Parathyroid adenoma (tissue), 2 donors: ENCODE measurements around the gene CADM2.

Experiments
- H2AFZ ChIP-seq: fragments of 300-600 bp; sonication (generic); one replicate; pipeline ENCODE4 v1.7.0; 2017; ENCODE audit warnings: antibody characterized with exemption, mild to moderate bottlenecking
- H3K27ac ChIP-seq: fragments of 300-600 bp; sonication (generic); one replicate; pipeline ENCODE4 v1.7.0; 2017
- H3K27me3 ChIP-seq: fragments of 300-600 bp; sonication (generic); one replicate; pipeline ENCODE4 v1.7.0; 2017; ENCODE audit warnings: low read length; ENCODE audit not compliant: control insufficient read depth, insufficient read depth
- H3K36me3 ChIP-seq: fragments of 300-600 bp; sonication (generic); one replicate; pipeline ENCODE4 v1.7.0; 2017; ENCODE audit warnings: low read length; ENCODE audit not compliant: control insufficient read depth, insufficient read depth
- H3K4me1 ChIP-seq: fragments of 300-600 bp; sonication (generic); one replicate; pipeline ENCODE4 v1.7.0; 2017; ENCODE audit warnings: control low read depth
- H3K4me2 ChIP-seq: fragments of 300-600 bp; sonication (generic); one replicate; pipeline ENCODE4 v1.7.0; 2017; ENCODE audit warnings: low read length
- H3K4me3 ChIP-seq: fragments of 300-600 bp; sonication (generic); one replicate; pipeline ENCODE4 v1.7.0; 2017; ENCODE audit warnings: low read depth, low read length
- H3K79me2 ChIP-seq: fragments of 300-600 bp; sonication (generic); one replicate; pipeline ENCODE4 v1.7.0; 2017; ENCODE audit warnings: control low read depth
- H3K9ac ChIP-seq: fragments of 300-600 bp; sonication (generic); one replicate; pipeline ENCODE4 v1.7.0; 2017; ENCODE audit warnings: mild to moderate bottlenecking
- H3K9me3 ChIP-seq: fragments of 300-600 bp; sonication (generic); one replicate; pipeline ENCODE4 v1.7.0; 2017; ENCODE audit warnings: low read length; ENCODE audit not compliant: control insufficient read depth
- TF ChIP-seq, protein P1 (sequence below): fragments of 300-600 bp; sonication (generic); IDR thresholded peaks from one replicate; pipeline ENCODE4 v1.7.0; 2017; ENCODE audit warnings: antibody characterized with exemption, mild to moderate bottlenecking
- donor health status: primary hyperparathyroidism.

CADM2 gene

DNA sequence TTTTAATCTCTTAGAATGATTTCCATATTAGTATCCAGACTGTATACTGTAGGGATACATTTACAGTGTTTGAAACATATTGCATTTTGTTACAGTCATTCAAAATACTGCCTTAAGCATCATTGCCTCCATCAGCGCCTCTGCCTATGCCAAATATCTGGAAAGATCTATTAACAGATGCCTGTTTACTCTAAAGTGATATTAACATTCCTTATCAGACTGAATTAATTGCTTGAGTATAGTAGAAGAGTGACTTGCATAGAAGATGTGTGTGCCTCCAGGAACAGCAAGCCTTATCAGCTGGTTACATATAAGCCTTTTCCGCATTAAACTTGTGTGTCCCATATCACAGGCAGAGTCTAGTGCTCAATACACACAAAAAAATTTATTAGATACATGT lies 379.1 kb downstream of the CADM2 start:
- Histone ChIP-seq H2AFZ (no peak overlapping the region), H3K9me3 (no peaks in the 10 kb centered on the region), H3K4me2 (no peak overlapping the region), H3K79me2 (no peaks in the 10 kb centered on the region), H3K36me3 (no peaks in the 10 kb centered on the region), H3K9ac (no peak overlapping the region), H3K4me3 (no peak overlapping the region), H3K27me3 (no peaks in the 10 kb centered on the region), H3K27ac (no peak overlapping the region), H3K4me1 (no peaks in the 10 kb centered on the region)
- TF ChIP-seq, protein P1, sequence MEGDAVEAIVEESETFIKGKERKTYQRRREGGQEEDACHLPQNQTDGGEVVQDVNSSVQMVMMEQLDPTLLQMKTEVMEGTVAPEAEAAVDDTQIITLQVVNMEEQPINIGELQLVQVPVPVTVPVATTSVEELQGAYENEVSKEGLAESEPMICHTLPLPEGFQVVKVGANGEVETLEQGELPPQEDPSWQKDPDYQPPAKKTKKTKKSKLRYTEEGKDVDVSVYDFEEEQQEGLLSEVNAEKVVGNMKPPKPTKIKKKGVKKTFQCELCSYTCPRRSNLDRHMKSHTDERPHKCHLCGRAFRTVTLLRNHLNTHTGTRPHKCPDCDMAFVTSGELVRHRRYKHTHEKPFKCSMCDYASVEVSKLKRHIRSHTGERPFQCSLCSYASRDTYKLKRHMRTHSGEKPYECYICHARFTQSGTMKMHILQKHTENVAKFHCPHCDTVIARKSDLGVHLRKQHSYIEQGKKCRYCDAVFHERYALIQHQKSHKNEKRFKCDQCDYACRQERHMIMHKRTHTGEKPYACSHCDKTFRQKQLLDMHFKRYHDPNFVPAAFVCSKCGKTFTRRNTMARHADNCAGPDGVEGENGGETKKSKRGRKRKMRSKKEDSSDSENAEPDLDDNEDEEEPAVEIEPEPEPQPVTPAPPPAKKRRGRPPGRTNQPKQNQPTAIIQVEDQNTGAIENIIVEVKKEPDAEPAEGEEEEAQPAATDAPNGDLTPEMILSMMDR = no peak

DNA sequence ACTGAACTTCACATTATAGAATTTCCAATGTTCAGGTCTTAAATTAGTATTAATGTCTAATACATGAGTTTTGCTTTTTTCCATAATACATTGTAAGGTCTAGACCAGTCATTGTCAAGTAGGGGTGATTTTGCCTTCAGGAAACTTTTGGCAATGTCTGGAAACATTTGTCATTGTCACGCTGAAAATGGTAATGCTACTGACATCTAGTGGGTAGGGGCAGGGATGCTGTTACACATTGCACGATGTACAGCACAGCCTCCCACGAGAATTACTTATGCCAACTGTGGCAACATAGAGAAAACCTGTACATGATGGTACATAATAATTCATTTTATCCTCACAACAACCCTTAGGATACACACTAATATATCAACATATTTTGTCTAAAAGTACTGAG lies 384.1 kb downstream of the CADM2 start:
- Histone ChIP-seq H3K4me1 (no peaks in the 10 kb centered on the region), H3K4me2 (no peak overlapping the region), H3K27me3 (no peaks in the 10 kb centered on the region), H3K4me3 (no peak overlapping the region), H3K9ac (no peak overlapping the region), H3K9me3 (no peaks in the 10 kb centered on the region), H2AFZ (no peak overlapping the region), H3K27ac (no peak overlapping the region), H3K36me3 (no peaks in the 10 kb centered on the region), H3K79me2 (no peaks in the 10 kb centered on the region)
- TF ChIP-seq, protein P1 = no peak

DNA sequence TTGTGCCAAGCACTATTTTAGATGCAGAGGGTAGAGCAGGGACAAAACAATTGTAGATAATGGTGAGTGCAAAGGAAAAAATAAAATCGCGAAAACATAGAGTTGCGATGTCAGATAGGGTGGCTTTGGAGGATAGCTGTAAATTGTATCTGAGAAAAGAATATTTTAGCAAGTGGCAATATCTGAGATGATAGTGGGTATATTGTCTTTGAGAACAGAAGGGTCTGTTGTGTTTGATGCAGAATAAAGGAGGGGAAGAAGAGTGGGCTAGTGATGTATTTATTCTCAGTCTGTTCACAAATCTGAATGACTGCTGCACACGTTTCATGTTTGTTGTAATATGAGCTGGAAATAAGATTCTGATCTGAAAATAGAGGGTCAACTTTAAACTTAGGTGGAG lies 396.8 kb downstream of the CADM2 start:
- no peak overlapping the region for H3K9ac ChIP-seq
- H3K27ac ChIP-seq = no peak overlapping the region
- no peaks in the 10 kb centered on the region for H3K36me3 ChIP-seq
- no peaks in the 10 kb centered on the region for H3K4me1 ChIP-seq
- no peak overlapping the region for H2AFZ ChIP-seq
- H3K79me2 ChIP-seq = no peaks in the 10 kb centered on the region
- H3K9me3 ChIP-seq = no peaks in the 10 kb centered on the region
- no peaks in the 10 kb centered on the region for H3K27me3 ChIP-seq
- H3K4me2 ChIP-seq = no peak overlapping the region
- no peak overlapping the region for H3K4me3 ChIP-seq
- TF ChIP-seq, protein P1 = no peak

DNA sequence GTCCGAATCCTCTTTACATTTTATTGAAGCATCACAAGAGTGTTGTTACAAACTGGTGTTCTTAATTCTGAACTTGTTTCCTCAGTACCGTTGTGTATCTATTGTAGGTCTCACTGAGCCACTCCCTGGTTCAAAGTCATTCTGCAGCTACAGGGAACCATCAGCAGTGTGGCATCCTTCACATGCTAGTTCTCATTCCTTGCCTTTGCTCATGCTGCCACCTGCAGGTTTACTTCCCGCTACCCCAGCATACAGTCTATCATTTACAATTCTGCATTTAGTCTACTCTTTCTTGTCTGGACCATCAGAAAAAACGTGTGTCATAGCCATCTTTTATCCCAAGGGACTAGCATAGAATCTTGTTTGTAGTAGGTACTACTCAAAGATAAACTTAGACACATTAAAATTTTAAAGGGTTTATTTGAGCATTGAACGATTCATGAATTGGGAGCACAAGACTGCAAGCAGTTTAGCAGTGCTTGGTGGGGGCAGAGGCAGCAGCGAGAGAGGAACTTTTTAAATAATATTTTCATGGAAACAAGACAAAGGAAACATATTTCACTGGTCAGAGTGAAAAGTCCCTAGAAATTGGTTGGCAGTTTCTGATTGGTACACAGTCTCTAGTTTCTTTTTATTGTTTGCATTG lies 402.1 kb downstream of the CADM2 start:
- H3K36me3 ChIP-seq = no peaks in the 10 kb centered on the region
- TF ChIP-seq, protein P1 = no peak
- H3K27me3 ChIP-seq = no peaks in the 10 kb centered on the region
- no peak overlapping the region for H3K9ac ChIP-seq
- H3K79me2 ChIP-seq = no peaks in the 10 kb centered on the region
- no peaks in the 10 kb centered on the region for H3K4me1 ChIP-seq
- no peaks in the 10 kb centered on the region for H3K9me3 ChIP-seq
- H3K4me3 ChIP-seq = no peak overlapping the region
- no peak overlapping the region for H3K27ac ChIP-seq
- no peak overlapping the region for H3K4me2 ChIP-seq
- no peak overlapping the region for H2AFZ ChIP-seq

DNA sequence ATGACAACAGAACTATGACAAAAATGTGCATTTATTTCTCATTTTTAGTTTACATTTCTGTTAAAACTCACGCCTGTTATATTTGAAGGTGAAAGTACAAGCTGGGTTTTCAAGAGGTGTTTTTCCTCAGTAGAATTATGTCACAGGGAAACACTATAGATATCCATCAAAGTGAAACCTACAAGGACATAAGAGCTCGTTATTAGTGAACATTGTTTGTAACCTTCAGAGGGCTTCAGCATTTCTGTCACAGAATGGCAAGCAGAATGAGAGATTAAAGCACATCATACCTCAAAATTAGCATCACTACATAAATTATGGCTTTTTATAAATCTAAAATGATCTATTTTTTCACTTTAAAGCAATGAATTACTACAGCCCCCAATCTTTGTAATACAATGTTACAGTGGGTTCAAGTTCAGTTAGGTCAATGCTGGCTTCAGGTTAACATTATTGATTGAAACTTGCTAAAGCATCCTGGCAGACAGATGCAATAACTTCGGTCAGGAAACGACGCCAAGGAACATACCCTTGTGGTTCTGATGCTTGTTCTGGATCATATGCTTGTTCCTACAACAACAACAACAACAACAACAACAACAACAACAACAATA lies 405.6 kb downstream of the CADM2 start:
- Histone ChIP-seq H3K79me2 (no peaks in the 10 kb centered on the region), H3K9me3 (no peaks in the 10 kb centered on the region), H3K4me2 (no peak overlapping the region), H2AFZ (no peak overlapping the region), H3K4me3 (no peak overlapping the region), H3K27me3 (no peaks in the 10 kb centered on the region), H3K36me3 (no peaks in the 10 kb centered on the region), H3K27ac (no peak overlapping the region), H3K9ac (no peak overlapping the region), H3K4me1 (no peaks in the 10 kb centered on the region)
- TF ChIP-seq, protein P1 = no peak
